T-helper 17 cell (primary cell): ENCODE results near the gene CFAP157. TPM values are rescaled to one million over a fixed set of nuclear protein-coding genes. Genes with fewer than 3 reads are reported as not detected.
"Not testable (repeated sequence)": the region's sequence is repeated elsewhere in the genome, so short reads cannot be mapped to it uniquely, and the experiment has no call there.

ENCODE experiments used
- ATAC-seq: fragments of 150-1000 bp; cut with Tn5 transposase; 2 replicates; pipeline ENCODE4 v1.10.0; 2021; ENCODE audit warnings: mild to moderate bottlenecking, moderate library complexity
- DNase-seq, 3 donors: peaks; one replicate each; pipeline versions ENCODE4 v3.0.0 to v3.0.0-alpha.2; 2020 to 2021
- H3K9me3 ChIP-seq: one replicate; pipeline ENCODE4 v1.7.0; 2013; ENCODE audit warnings: low read length, mild to moderate bottlenecking; ENCODE audit not compliant: control insufficient read depth, poor library complexity, severe bottlenecking
- H3K27ac Mint-ChIP-seq: one replicate; pipeline ENCODE4 v1.8.0; 2022; ENCODE audit warnings: mild to moderate bottlenecking, moderate library complexity, mixed read lengths
- H3K27me3 Mint-ChIP-seq: one replicate; pipeline ENCODE4 v1.8.0; 2022; ENCODE audit warnings: mixed read lengths
- H3K36me3 Mint-ChIP-seq: one replicate; pipeline ENCODE4 v1.8.0; 2022; ENCODE audit warnings: low read depth, mixed read lengths
- H3K4me1 Mint-ChIP-seq: one replicate; pipeline ENCODE4 v1.8.0; 2022; ENCODE audit warnings: mild to moderate bottlenecking, mixed read lengths
- H3K4me3 Mint-ChIP-seq: one replicate; pipeline ENCODE4 v1.8.0; 2022; ENCODE audit warnings: mild to moderate bottlenecking, moderate library complexity, mixed read lengths
- total RNA-seq, 4 donors: library from RNA in 2 of 4; stranded (reverse) in 2 of 4; gene quantifications; one replicate each; pipeline ENCODE4 v1.2.3 and lab custom pipeline; 2022 to 2026

The CFAP157 gene
- total RNA-seq, 2 donors from 2014 or later = 0.27 TPM; not detected in 1

DNA sequence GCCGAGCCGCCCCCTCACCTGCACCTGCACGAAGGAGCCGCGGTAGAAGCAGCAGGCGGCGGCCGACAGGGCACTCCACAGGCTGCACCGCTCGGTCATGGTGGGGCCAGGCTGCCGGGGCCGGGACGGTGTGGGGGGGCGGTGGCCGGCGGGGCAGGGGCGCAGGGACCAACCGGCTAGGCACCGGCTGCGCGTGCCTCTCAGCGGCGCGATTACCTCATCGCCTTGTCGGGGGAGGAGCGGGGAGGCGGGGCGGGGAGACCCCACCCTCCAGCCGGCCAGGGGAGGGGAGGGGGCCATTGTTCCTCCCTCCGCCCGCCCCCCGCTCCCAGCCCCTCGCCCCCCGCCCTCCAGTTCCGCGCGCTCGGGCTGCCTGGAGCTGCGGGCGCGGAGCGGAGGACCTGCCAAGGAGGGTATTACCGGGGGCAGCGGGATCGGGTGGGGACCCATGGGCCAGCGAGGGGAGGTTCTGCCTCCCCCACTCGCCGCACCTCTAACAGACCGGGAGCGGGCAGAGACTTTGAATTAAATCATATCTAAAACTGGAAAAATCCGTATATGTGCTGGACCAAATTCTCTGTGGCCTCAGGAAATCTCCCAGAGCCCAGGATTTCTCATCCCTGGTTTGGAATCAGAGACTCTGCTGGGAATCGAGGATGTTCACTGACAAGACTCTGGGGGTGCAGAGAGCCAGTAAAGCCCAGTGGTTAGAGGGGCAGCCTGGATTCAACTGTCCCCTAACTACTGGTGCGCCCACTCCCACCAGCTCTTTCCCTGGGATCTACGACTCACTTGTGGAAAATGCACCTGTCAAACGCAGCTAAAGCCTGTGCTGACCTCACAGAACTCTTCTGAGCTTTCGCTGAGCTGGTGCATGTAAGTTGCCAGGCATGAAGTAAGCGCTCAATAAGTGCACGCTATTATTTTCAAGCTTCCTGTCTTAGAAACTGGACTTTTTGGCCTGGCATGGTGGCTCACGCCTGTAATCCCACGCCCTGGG lies 48.6 kb downstream of the CFAP157 start:
- ATAC-seq = no peak
- Mint-ChIP-seq H3K4me3 (no peak overlapping the region), H3K27ac (no peak overlapping the region)

DNA sequence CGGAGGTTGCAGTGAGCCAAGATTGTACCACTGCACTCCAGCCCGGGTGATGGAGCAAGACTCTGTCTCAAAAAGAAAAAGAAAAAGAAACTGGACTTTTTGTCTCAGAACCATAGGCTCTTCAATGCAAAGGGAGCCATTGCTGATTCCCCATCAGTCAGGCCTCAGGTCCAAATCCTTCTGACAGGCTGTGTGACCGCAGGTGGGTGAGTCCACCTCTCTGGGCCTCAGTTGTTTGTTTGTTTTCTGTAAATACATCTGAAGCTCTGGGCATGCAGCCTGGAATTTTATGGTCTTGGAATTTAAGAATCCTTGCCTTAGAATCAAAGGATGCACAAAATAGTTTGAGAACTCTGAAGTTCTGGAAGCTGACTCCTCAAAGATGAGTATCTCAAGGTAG lies 49.4 kb downstream of the CFAP157 start:
- H3K27ac Mint-ChIP-seq = no peak overlapping the region
- H3K4me3 Mint-ChIP-seq = no peak overlapping the region
- peaks cover 15% of the 10 kb centered on the region for H3K4me1 Mint-ChIP-seq
- DNase-seq = no peak
- ATAC-seq = no peak
- no peaks in the 10 kb centered on the region for H3K27me3 Mint-ChIP-seq
- H3K36me3 Mint-ChIP-seq = peaks cover 3% of the 10 kb centered on the region
- no peaks in the 10 kb centered on the region for H3K9me3 ChIP-seq

More for the DNA sequence above, 48.6 kb downstream of the CFAP157 start:
- Mint-ChIP-seq H3K27me3 (no peaks in the 10 kb centered on the region), H3K4me1 (peaks cover 19% of the 10 kb centered on the region), H3K36me3 (peaks cover 3% of the 10 kb centered on the region)
- no peaks in the 10 kb centered on the region for H3K9me3 ChIP-seq
- DNase-seq = no peak

DNA sequence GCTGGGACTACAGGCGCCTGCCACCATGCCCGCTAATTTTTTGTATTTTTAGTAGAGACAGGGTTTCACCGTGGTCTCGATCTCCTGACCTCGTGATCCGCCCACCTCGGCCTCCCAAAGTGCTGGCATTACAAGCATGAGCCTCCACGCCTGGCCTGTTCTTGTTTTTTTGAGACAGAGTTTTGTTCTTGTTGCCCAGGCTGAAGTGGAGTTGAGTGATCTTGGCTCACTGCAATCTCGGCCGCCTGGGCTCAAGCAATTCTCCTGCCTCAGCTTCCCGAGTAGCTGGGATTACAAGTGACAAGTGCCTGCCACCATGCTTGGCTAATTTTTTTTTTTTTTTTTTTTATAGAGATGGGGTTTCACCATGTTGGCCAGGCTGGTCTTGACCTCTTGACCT lies 50.0 kb downstream of the CFAP157 start:
- not testable (repeated sequence) for DNase-seq, H3K4me3 Mint-ChIP-seq, ATAC-seq, H3K27ac Mint-ChIP-seq, H3K27me3 Mint-ChIP-seq, H3K36me3 Mint-ChIP-seq, H3K9me3 ChIP-seq
- H3K4me1 Mint-ChIP-seq = peaks cover 12% of the 10 kb centered on the region

DNA sequence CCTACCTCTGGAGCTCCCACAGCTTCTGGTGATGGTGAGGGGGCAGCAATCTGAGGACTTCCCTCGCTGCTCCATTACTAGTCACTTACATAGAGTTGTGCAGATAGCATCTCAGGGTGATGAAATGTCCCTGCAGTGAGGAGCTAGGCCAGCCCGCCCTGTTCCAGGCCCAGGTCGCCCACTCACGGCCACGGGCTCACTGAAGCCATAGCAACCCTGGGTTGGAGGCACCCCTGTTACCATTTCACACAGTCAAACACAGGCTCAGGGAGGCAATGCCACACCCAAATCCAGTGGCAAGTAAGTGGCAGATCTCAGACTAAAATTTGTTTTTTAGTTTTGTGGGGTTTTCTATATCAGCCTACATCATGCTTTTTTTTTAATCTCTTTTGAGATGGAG lies 52.1 kb downstream of the CFAP157 start:
- Mint-ChIP-seq H3K27me3 (no peaks in the 10 kb centered on the region), H3K27ac (peak overlapping the region; percentile 80), H3K4me1 (peaks cover 16% of the 10 kb centered on the region), H3K4me3 (no peak overlapping the region), H3K36me3 (peaks cover 3% of the 10 kb centered on the region)
- no peak for ATAC-seq
- DNase-seq = no peak
- no peaks in the 10 kb centered on the region for H3K9me3 ChIP-seq

DNA sequence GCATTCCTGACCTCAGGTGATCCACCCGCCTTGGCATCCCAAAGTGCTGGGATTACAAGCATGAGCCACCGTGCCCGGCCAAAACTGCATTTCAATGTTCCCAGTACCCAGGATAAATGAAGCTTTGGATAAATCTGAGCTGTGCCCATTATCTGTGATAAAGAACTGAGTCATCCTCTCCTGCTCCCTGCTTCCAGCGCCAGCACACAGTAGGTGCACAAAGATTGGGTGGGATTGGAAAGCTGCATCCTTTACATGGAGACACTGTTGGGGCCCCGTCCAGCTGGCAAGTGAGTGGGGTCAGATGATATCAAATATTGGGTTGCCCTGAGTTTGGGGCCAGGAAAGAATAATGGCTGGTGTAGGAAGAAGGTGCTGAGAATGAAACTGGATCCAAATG lies 54.3 kb downstream of the CFAP157 start:
- no peaks in the 10 kb centered on the region for H3K9me3 ChIP-seq
- H3K4me3 Mint-ChIP-seq = no peak overlapping the region
- ATAC-seq = no peak
- H3K36me3 Mint-ChIP-seq = peaks cover 4% of the 10 kb centered on the region
- H3K27me3 Mint-ChIP-seq = no peaks in the 10 kb centered on the region
- peaks cover 32% of the 10 kb centered on the region for H3K4me1 Mint-ChIP-seq
- DNase-seq = no peak
- H3K27ac Mint-ChIP-seq = peak overlapping the region; percentile 19

DNA sequence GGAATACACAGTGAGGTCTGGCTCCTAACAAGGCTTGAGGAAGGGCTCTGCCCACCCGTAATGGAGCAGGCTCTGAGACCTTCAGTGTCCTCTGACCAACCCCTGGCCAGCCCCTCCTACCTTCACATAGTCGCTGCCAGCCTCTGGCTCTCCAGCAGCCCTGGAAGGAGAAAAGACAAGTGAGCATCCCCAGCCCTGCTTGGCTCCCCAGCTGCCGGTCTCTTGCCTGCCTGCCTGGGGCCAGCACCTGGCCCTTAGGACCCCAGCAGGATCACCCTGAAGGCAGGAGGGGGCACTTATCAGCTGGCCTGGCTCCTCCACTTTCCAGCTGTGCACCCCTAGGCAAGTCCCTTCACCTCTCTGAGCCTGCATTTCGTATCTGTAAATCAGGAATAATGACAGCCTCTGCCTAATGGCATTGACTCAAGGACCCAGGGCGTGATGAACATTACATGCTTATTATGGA lies 54.7 kb downstream of the CFAP157 start:
- no peaks in the 10 kb centered on the region for H3K9me3 ChIP-seq
- DNase-seq (no peak), ATAC-seq (no peak)
- Mint-ChIP-seq H3K4me1 (peaks cover 37% of the 10 kb centered on the region), H3K36me3 (peaks cover 4% of the 10 kb centered on the region), H3K27ac (no peak overlapping the region), H3K27me3 (no peaks in the 10 kb centered on the region), H3K4me3 (no peak overlapping the region)

DNA sequence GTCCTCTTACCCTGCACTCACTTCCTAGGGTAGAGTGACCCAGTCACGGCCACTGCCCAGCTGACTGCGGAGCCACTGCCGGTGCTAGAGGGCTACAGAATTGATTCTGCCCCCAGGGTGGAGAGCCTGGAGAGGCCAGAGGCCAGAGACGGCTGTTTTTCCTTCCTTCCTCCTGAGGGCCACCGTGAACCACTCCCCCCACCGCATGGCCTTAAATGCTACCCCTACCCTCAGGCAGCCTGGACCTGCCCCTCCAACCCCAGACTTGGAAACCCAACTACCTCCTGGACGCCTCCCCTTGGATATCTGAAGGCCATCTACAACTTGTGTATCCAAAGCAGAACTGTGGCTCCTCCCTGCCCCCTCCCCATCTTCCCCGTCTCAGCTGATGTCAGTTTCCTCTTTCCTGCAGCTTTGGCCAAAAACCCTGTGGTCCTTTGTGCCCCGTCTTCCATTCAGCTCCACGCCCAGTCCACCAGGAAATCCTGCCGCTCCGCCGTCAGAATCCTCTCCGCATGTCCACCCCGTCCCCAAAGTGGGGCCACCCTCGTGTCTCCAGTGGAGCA lies 55.4 kb downstream of the CFAP157 start:
- H3K27me3 Mint-ChIP-seq = no peaks in the 10 kb centered on the region
- H3K36me3 Mint-ChIP-seq = peaks cover 4% of the 10 kb centered on the region
- no peak for DNase-seq
- no peaks in the 10 kb centered on the region for H3K9me3 ChIP-seq
- H3K4me3 Mint-ChIP-seq = no peak overlapping the region
- H3K4me1 Mint-ChIP-seq = peaks cover 41% of the 10 kb centered on the region
- H3K27ac Mint-ChIP-seq = peak overlapping the region; percentile 90
- no peak for ATAC-seq

DNA sequence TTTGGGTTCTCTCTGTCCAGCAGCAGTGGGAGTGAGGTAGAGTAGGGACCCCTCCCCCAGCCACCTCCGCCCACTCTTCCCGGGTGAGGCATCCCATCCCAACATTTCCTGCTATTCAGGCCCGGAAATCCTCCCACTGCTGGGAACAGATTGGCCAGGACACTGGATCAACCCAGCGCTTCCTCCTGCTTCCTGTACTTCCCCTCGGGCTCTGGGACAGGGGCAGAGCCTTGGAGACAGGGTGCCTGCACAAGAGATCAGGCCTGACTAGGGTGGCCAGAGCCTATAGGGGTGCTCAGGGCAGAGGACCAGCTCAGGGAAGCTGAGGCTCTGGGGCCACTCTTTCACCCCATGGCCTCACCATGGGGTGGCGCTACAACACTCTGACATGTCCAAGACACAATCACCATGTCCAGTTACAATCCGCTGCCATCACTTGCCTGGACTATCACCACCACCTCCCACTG lies 57.2 kb downstream of the CFAP157 start:
- no peaks in the 10 kb centered on the region for H3K9me3 ChIP-seq
- Mint-ChIP-seq H3K36me3 (peaks cover 2% of the 10 kb centered on the region), H3K27me3 (no peaks in the 10 kb centered on the region), H3K4me3 (no peak overlapping the region), H3K27ac (peak overlapping the region; percentile 96), H3K4me1 (peaks cover 49% of the 10 kb centered on the region)
- peak; percentile 42 for ATAC-seq
- no peak for DNase-seq

DNA sequence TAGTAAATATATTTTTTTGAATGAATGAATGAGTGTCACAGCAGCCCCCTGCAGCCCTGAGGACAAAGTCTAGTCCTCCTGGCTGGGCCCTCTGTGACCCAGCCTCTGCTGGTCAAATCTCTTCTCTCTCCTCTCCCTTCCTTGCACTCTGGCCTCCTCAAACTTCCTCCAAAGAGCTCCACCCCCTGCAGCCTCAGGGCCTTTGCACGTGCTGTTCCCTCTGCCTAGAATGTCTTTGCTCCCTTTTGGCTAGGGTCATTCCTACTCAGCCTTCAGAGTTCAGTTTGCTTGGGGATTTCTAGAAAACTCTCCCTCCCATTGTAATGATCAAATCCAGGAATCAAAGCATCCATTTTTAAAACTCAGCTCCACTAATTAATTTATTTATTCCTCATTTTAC lies 58.6 kb downstream of the CFAP157 start:
- ATAC-seq = no peak
- no peaks in the 10 kb centered on the region for H3K9me3 ChIP-seq
- peaks cover 57% of the 10 kb centered on the region for H3K4me1 Mint-ChIP-seq
- H3K27me3 Mint-ChIP-seq = no peaks in the 10 kb centered on the region
- H3K4me3 Mint-ChIP-seq = no peak overlapping the region
- DNase-seq = no peak
- H3K27ac Mint-ChIP-seq = peak overlapping the region; percentile 96
- peaks cover 2% of the 10 kb centered on the region for H3K36me3 Mint-ChIP-seq

Other genes starting within 250 kb of the CFAP157 start
- 1 to 10 TPM; 6.3 to 8.4 TPM for gene STXBP1, start 94.7 kb upstream of the CFAP157 start, total RNA-seq
- 1 to 10 TPM; 6.6 to 6.7 TPM for gene PTRH1, start 8.7 kb downstream of the CFAP157 start, total RNA-seq
- gene TTC16, start 9.1 kb downstream of the CFAP157 start, total RNA-seq = 1 to 10 TPM; 3.7 to 4.3 TPM
- 10 to 100 TPM in 1 of 2 donors, 1 to 10 TPM in 1; 9.4 to 10.5 TPM for gene TOR2A, start 28.3 kb downstream of the CFAP157 start, total RNA-seq
- gene SH2D3C, start 71.7 kb downstream of the CFAP157 start, total RNA-seq = 10 to 100 TPM; 15.9 to 27.2 TPM
- gene CDK9, start 79.0 kb downstream of the CFAP157 start, total RNA-seq = 100 to 1,000 TPM; 107 to 123 TPM
- 10 to 100 TPM; 71.2 to 80.6 TPM for gene FPGS, start 95.9 kb downstream of the CFAP157 start, total RNA-seq
- 1 to 10 TPM; 3.2 to 6.4 TPM for gene ENG, start 147.7 kb downstream of the CFAP157 start, total RNA-seq
- 10 to 100 TPM; 35.9 to 66.5 TPM for gene AK1, start 170.7 kb downstream of the CFAP157 start, total RNA-seq
- gene ST6GALNAC6, start 192.6 kb downstream of the CFAP157 start, total RNA-seq = 100 to 1,000 TPM in 1 of 2 donors, 10 to 100 TPM in 1; 74.5 to 108 TPM
- 10 to 100 TPM; 18.5 to 22.1 TPM for gene ST6GALNAC4, start 210.1 kb downstream of the CFAP157 start, total RNA-seq
- gene PIP5KL1, start 223.8 kb downstream of the CFAP157 start, total RNA-seq = 1 to 10 TPM; 2.1 to 2.3 TPM
- 10 to 100 TPM; 23.3 to 26.2 TPM for gene DPM2, start 230.9 kb downstream of the CFAP157 start, total RNA-seq